ENCODE measurements around the gene SELENOH.
"Not testable (repeated sequence)": the region's sequence is repeated elsewhere in the genome, so short reads cannot be mapped to it uniquely, and the experiment has no call there.

Gene SELENOH

GRCh38 chr11:57741132-57742086, at the start of gene SELENOH:
Gene SELENOH (plus strand): TSS chr11:57741491. CDS start chr11:57741596, 105 bp downstream.
- DNase-seq (ENCODE audit: low read depth) = peak; percentile 97

- DNase-seq (ENCODE audit: low read depth) = no peak
Measured at GRCh38 chr11:57698843-57699365, 42.4 kb upstream of the SELENOH start.

- DNase-seq (ENCODE audit: low read depth) = no peak
Measured at GRCh38 chr11:57699813-57700212, 41.5 kb upstream of the SELENOH start.

GRCh38 chr11:57700425-57700824, 40.9 kb upstream of the SELENOH start:
- no peak for DNase-seq (ENCODE audit: low read depth)

- no peak for DNase-seq (ENCODE audit: low read depth)
Measured at GRCh38 chr11:57703341-57703740, 38.0 kb upstream of the SELENOH start.

GRCh38 chr11:57704932-57705331, 36.4 kb upstream of the SELENOH start:
- no peak for DNase-seq (ENCODE audit: low read depth)

- not testable (repeated sequence) for DNase-seq (ENCODE audit: low read depth)
Measured at GRCh38 chr11:57705432-57705831, 35.9 kb upstream of the SELENOH start.

- no peak for DNase-seq (ENCODE audit: low read depth)
Measured at GRCh38 chr11:57709802-57710367, 31.4 kb upstream of the SELENOH start.

GRCh38 chr11:57711414-57712255, 29.7 kb upstream of the SELENOH start, which contains the start of gene MED19:
Gene MED19 (minus strand): TSS chr11:57712215. CDS start chr11:57712179, 36 bp downstream.
- DNase-seq (ENCODE audit: low read depth) = peak; percentile 39

- DNase-seq (ENCODE audit: low read depth) = peak; percentile 99
Measured at GRCh38 chr11:57712256-57713150, 28.8 kb upstream of the SELENOH start, which contains the start of gene TMX2. Gene TMX2 (plus strand): TSS chr11:57712593. CDS start chr11:57712619, 26 bp downstream.

- DNase-seq (ENCODE audit: low read depth) = no peak
Measured at GRCh38 chr11:57713835-57714234, 27.5 kb upstream of the SELENOH start.

GRCh38 chr11:57716726-57717125, 24.6 kb upstream of the SELENOH start:
- DNase-seq (ENCODE audit: low read depth) = not testable (repeated sequence)

GRCh38 chr11:57727185-57727584, 14.1 kb upstream of the SELENOH start:
- DNase-seq (ENCODE audit: low read depth) = no peak

- DNase-seq (ENCODE audit: low read depth) = no peak
Measured at GRCh38 chr11:57728829-57729228, 12.5 kb upstream of the SELENOH start.

GRCh38 chr11:57729479-57729878, 11.8 kb upstream of the SELENOH start:
- DNase-seq (ENCODE audit: low read depth) = no peak

GRCh38 chr11:57732661-57733060, 8.6 kb upstream of the SELENOH start:
- no peak for DNase-seq (ENCODE audit: low read depth)

GRCh38 chr11:57735619-57736298, 5.5 kb upstream of the SELENOH start:
- no peak for DNase-seq (ENCODE audit: low read depth)

- no peak for DNase-seq (ENCODE audit: low read depth)
Measured at GRCh38 chr11:57742087-57742452, 779 bp downstream of the SELENOH start.

GRCh38 chr11:57744357-57744756, 3.1 kb downstream of the SELENOH start:
- no peak for DNase-seq (ENCODE audit: low read depth)

GRCh38 chr11:57745206-57745605, 3.9 kb downstream of the SELENOH start:
- DNase-seq (ENCODE audit: low read depth) = no peak

All from fibroblast of the conjunctiva (primary cell).